Measurements from ENCODE around the gene AK1. TPM values are rescaled to one million over a fixed set of nuclear protein-coding genes. Genes with fewer than 3 reads are reported as not detected.

The AK1 gene
- total RNA-seq, 4 donors from 2014 or later, result 37.4 to 75.0 (median 56.0) TPM

DNA sequence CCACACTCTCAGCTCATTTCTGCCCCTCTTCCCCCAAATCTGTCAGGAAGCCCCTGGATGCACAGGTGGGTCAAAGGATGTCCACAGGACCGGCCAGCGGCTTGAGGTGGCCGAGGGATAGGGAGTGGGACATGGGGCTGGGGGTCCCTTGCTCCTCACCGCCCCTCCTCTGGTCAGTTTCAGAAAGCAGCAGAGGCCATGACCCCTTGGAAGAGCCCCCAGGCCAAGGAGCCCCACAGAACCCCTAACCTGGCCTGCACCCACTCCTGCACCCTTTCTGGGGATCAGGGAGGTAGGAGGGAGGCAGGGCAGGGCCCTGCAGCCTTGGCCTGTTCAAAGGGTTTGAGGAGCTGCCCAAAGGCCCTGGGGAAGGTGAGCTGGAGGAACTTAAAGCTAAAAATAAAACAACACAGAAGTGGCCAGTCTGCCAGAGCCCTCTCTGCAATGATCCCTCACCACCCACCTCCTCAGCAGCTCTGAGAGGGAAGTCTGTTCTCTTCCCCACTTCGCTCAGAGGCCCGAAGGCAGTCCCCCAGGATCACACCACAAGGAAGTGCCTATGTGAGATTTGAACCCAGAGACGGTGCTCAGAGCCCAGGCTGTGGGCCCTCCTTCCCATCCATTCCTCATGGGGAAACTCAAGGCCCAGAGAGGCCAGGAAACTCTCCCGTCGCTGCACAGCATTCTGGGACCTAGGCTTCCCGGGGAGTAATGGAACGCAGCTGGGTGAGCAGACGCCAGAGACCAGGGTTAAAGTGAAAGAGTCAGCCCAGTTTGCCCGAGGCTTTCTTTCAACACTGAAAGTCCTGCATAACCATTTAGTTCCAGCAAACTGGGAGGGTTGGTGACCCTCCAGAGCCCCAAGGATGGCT lies 23.9 kb downstream of the AK1 start:
- Histone ChIP-seq H3K27me3 (peaks cover 0 to 8% (median 0%) of the 10 kb centered on the region in 4 donors), H3K9me3 (peaks cover 0 to 8% (median 6%) of the 10 kb centered on the region in 4 donors), H3K27ac (replicated peaks in 1 of 4) (peak overlapping the region; percentile 68 to 86 (median 83)), H3K36me3 (peaks cover 0 to 50% (median 1%) of the 10 kb centered on the region in 4 donors), H3K4me1 (peaks cover 38 to 61% (median 57%) of the 10 kb centered on the region in 4 donors), H3K4me3 (peak overlapping the region; percentile 58 to 75 (median 67))
- TF ChIP-seq POLR2AphosphoS5 (IDR thresholded peaks at IDR 0.05), result no peak
- no peak for TF ChIP-seq EP300 (IDR thresholded peaks at IDR 0.05)
- TF ChIP-seq, protein P1, sequence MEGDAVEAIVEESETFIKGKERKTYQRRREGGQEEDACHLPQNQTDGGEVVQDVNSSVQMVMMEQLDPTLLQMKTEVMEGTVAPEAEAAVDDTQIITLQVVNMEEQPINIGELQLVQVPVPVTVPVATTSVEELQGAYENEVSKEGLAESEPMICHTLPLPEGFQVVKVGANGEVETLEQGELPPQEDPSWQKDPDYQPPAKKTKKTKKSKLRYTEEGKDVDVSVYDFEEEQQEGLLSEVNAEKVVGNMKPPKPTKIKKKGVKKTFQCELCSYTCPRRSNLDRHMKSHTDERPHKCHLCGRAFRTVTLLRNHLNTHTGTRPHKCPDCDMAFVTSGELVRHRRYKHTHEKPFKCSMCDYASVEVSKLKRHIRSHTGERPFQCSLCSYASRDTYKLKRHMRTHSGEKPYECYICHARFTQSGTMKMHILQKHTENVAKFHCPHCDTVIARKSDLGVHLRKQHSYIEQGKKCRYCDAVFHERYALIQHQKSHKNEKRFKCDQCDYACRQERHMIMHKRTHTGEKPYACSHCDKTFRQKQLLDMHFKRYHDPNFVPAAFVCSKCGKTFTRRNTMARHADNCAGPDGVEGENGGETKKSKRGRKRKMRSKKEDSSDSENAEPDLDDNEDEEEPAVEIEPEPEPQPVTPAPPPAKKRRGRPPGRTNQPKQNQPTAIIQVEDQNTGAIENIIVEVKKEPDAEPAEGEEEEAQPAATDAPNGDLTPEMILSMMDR (IDR thresholded peaks at IDR 0.05), result no peak
- intact Hi-C loops (cut with DNase I), result no loop called here
- DNase-seq (ENCODE audit: extremely low spot score), result no peak
- 63% methylated on average over 9 of the region's 13 CpGs for WGBS

DNA sequence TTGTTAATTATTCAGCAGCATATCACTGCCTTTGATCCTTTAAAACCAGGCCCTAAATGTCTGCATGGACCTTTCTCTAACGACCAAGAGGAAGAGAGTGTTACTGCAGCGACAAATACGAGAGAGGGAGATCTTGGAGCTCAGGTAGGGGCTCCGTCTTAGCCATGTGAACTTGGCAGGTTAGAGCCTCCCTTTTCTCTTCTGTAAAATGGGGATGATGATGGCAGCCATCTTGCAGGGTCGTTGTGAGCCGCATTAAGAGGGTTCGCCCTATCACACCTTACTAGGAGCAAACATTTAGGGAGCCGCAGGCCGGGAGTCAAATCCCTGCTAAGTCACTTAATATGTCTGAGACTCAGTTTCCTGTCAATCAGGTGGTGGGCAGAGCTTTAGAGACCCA lies 24.6 kb downstream of the AK1 start:
- peaks cover 0 to 8% (median 6%) of the 10 kb centered on the region in 4 donors for H3K9me3 ChIP-seq
- peaks cover 0 to 57% (median 1%) of the 10 kb centered on the region in 4 donors for H3K36me3 ChIP-seq
- H3K27ac ChIP-seq (replicated peaks in 1 of 4), result peak overlapping the region; percentile 68 to 86 (median 83)
- H3K27me3 ChIP-seq, result peaks cover 0 to 8% (median 0%) of the 10 kb centered on the region in 4 donors
- no peak for DNase-seq (ENCODE audit: extremely low spot score)
- intact Hi-C loops (cut with DNase I), result no loop called here
- WGBS, result 91% methylated on average over 8 of the region's 9 CpGs
- H3K4me1 ChIP-seq, result peaks cover 31 to 60% (median 50%) of the 10 kb centered on the region in 4 donors
- H3K4me3 ChIP-seq, result peak overlapping the region; percentile 58 to 75 (median 67)
- no peak for TF ChIP-seq POLR2A (IDR thresholded peaks at IDR 0.05; ENCODE audit: low read depth)
- TF ChIP-seq, protein P1 (IDR thresholded peaks at IDR 0.05), result no peak
- TF ChIP-seq POLR2AphosphoS5 (IDR thresholded peaks at IDR 0.05), result no peak
- TF ChIP-seq EP300 (IDR thresholded peaks at IDR 0.05), result no peak

DNA sequence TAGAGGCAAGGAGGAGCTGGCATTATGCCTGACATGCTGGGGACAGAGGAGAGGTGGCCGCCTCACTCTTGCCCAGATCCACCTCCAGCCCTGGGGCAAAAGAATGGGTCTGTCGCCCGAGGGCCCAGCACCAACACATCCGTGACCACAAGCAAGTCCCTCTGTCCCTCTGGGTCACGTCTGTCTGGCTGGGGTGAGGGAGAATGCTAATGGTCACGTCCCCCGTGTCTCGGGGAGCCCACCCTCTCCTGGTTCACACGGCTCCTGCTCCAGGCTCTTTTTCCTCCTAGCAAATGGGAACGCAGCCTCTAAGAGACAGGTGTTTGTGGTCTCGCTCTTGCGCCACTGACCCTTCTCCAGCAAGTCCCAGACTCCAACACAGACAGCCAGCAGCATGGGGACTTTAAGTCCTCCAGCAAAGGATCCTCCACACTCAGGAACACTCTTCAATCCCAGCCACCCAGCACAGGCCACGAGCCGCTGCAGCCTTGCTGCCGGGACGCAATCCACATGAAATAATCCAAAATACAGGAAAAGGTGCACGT lies 27.1 kb downstream of the AK1 start:
- TF ChIP-seq POLR2AphosphoS5 (IDR thresholded peaks at IDR 0.05) (no peak), POLR2A (IDR thresholded peaks at IDR 0.05; ENCODE audit: low read depth) (no peak), EP300 (IDR thresholded peaks at IDR 0.05) (no peak)
- TF ChIP-seq, protein P1 (IDR thresholded peaks at IDR 0.05), result no peak
- H3K36me3 ChIP-seq, result peaks cover 0 to 62% (median 1%) of the 10 kb centered on the region in 4 donors
- peak overlapping the region; percentile 58 to 75 (median 67) for H3K4me3 ChIP-seq
- H3K4me1 ChIP-seq, result peaks cover 22 to 66% (median 55%) of the 10 kb centered on the region in 4 donors
- intact Hi-C loops (cut with DNase I), result no loop called here
- 91% methylated on average over 17 of the region's 17 CpGs for WGBS
- peak overlapping the region in 2 of 4 donors; percentile 27 to 33 for H3K27ac ChIP-seq (replicated peaks in 1 of 4)
- peaks cover 0 to 8% (median 0%) of the 10 kb centered on the region in 4 donors for H3K27me3 ChIP-seq
- H3K9me3 ChIP-seq, result peaks cover 0 to 8% (median 6%) of the 10 kb centered on the region in 4 donors
- no peak for DNase-seq (ENCODE audit: extremely low spot score)

DNA sequence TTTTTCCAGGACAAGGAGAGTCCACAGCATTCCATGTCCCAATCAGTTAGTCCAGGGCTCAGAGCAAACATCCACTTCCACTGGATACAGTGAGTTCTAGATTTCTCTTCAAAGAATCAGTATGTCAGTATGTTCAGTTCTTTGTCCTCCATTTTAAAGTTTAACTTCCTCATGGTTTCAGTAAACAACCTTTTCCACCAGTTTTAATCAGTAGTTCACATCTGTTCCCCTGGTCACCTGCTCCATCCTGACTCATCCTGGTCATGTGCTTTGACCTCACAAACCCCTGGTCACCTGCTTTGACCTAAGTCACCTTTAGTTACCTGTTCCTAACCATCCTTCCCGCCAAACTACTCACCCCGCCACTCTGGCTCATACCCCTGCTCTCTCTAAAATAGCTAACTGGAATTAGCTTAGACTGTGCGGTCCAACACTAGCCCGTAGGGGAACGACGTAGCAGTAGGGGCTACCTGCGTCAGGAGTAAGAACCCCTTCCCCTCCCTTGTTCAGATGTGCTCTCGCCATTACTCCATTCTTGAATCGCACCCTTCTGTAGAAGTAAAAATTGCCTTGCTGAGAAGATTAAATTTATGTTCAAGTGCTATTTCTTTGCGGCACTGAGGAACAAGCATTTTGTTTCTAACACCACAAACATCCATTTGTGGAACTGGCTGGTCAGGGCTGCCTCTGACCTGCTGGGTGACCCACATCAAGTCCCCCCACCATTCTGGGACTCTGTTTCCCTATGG lies 28.5 kb downstream of the AK1 start:
- H3K4me3 ChIP-seq, result peak overlapping the region in 1 of 4 donors; percentile 67
- intact Hi-C loops (cut with DNase I), result no loop called here
- no peaks in the 10 kb centered on the region for H3K27me3 ChIP-seq
- WGBS, result 84% methylated on average over 10 of the region's 10 CpGs
- H3K4me1 ChIP-seq, result peaks cover 24 to 67% (median 54%) of the 10 kb centered on the region in 4 donors
- no peak for DNase-seq (ENCODE audit: extremely low spot score)
- H3K36me3 ChIP-seq, result peaks cover 0 to 63% (median 1%) of the 10 kb centered on the region in 4 donors
- H3K27ac ChIP-seq (replicated peaks in 1 of 4), result peak overlapping the region in 1 of 4 donors; percentile 75
- TF ChIP-seq POLR2A (IDR thresholded peaks at IDR 0.05; ENCODE audit: low read depth) (no peak), POLR2AphosphoS5 (IDR thresholded peaks at IDR 0.05) (no peak), EP300 (IDR thresholded peaks at IDR 0.05) (no peak)
- TF ChIP-seq, protein P1 (IDR thresholded peaks at IDR 0.05), result no peak
- H3K9me3 ChIP-seq, result peaks cover 0 to 8% (median 6%) of the 10 kb centered on the region in 4 donors

All from esophagus muscularis mucosa (tissue), 4 donors.